Pancreas (tissue), 10 donors: Measurements from ENCODE around the gene TMEM190. TPM values are rescaled to one million over a fixed set of nuclear protein-coding genes. Genes with fewer than 3 reads are reported as not detected.
A peak's percentile ranks its signal among the peaks of the same experiment; 100 is the strongest.

Source experiments
- ATAC-seq, 4 donors: fragments of 200-7000 bp; cut with Tn5 transposase; one replicate each; pipeline versions ENCODE4 v1.8.0 to v1.9.1; 2020; ENCODE audit warnings: mild to moderate bottlenecking in 4 of 4, moderate library complexity in 4 of 4
- DNase-seq, 6 donors: peaks; one replicate each; pipeline ENCODE4 v3.0.0-alpha.2; 2020
- FAIRE-seq: peaks from 2 replicates; lab custom pipeline; 2012; peaks lifted over from hg19 to GRCh38; lab: Jason Lieb, UNC
- H3K27ac ChIP-seq, 4 donors: fragments of 200-600 bp; sonication (generic); 1 replicate in 3 of 4; 2 replicates in 1 of 4; pipeline versions ENCODE4 v1.5.0 to v1.8.0; 2020
- H3K27me3 ChIP-seq, 4 donors: fragments of 200-600 bp; one replicate each; pipeline ENCODE4 v1.8.0; 2021
- H3K36me3 ChIP-seq, 3 donors: fragments of 200-600 bp; sonication (generic) in 1 of 3; one replicate each; pipeline versions ENCODE4 v1.5.0 to v1.8.0; 2020 to 2021
- H3K4me1 ChIP-seq, 3 donors: fragments of 200-600 bp; one replicate each; pipeline ENCODE4 v1.8.0; 2021
- H3K4me3 ChIP-seq, 4 donors: fragments of 200-600 bp; sonication (generic) in 2 of 4; one replicate each; pipeline versions ENCODE4 v1.5.0 to v1.8.0; 2020 to 2021
- H3K9me3 ChIP-seq, 4 donors: fragments of 200-600 bp; one replicate each; pipeline ENCODE4 v1.8.0; 2021
- CTCF ChIP-seq, 4 donors: fragments of 200-600 bp; sonication (generic) in 3 of 4; IDR thresholded peaks; one replicate each; pipeline versions ENCODE4 v1.5.0 to v1.8.0; 2021; ENCODE audit warnings: antibody characterized with exemption in 4 of 4
- WGBS, 2 donors: extraction: QIAGEN DNeasy Blood & Tissue Kit; methylation state at CpG; one replicate each; pipeline ENCODE4 v1.1.7; 2013; 5-methylcytosine and 5-hydroxymethylcytosine counted together
- intact Hi-C, 3 donors: fragments of 100-400 bp; cut with DNase I; formaldehyde crosslinking; loops; one replicate each; pipeline versions ENCODE4 v1.11.1 to v1.14.2; 2022
- polyA plus RNA-seq, 2 donors: library from polyadenylated mRNA; stranded (reverse); fragments of 200-250 nt; gene quantifications; one replicate each; pipeline ENCODE4 v1.2.3, GENCODE V29; 2013
- total RNA-seq, 6 donors: library from RNA; stranded (reverse); fragmentation: NEBNext Ultra II Directional in 4 of 6; extraction: Animal tissue kit (Norgen Biotek cat#: 25700) in 4 of 6; gene quantifications; one replicate each; pipeline versions ENCODE4 v1.2.1 to v1.2.4, GENCODE V29; 2021 to 2023
- donor health status: healthy with polysubstance abuse.
- donor health status: DM: no; HTN: no; CAD: no; lungs with moderate emphysema.
- donor health status: DM: no; HTN: no; CAD: no.
- donor health status: control.
- donor health status: control.
- donor health status: Bipolar disorder and iron deficiency.
- donor health status: DM: yes; HTN: yes; CAD: no.
- donor health status: DM: no; HTN: no; CAD: no.
- donor health status: DM: no; HTN: no; CAD: no.
- donor health status: DM: yes; HTN: yes; CAD: no.

The TMEM190 gene
- total and polyA plus RNA-seq, 8 donors, result 0.45 TPM; not detected in 7

- peaks cover 0 to 19% (median 2%) of the 10 kb centered on the region in 4 donors for H3K27me3 ChIP-seq
- no peak overlapping the region for H3K27ac ChIP-seq
- no peaks in the 10 kb centered on the region for H3K9me3 ChIP-seq
- no peaks in the 10 kb centered on the region for H3K36me3 ChIP-seq
- intact Hi-C loops, result loop anchor here in 1 of 3 donors (10.0 kb wide), 1 partner anchor 65 kb away; no protein-coding TSS in a partner anchor
- FAIRE-seq (no peak), DNase-seq (peak in 1 of 6 donors; percentile 78), ATAC-seq (peak in 2 of 4 donors; percentile 36 to 42)
- 2 to 3% methylated on average over 27 to 49 of the region's 59 CpGs for WGBS, 2 donors
- H3K4me1 ChIP-seq, result peaks cover 0 to 3% (median 0%) of the 10 kb centered on the region in 3 donors
- no peak for TF ChIP-seq CTCF (IDR thresholded peaks at IDR 0.05)
- no peak overlapping the region for H3K4me3 ChIP-seq
These were observed 6.8 kb upstream of the TMEM190 start for GRCh38 chr19:55369653-55370304.

GRCh38 chr19:55370305-55370988 lies 6.2 kb upstream of the TMEM190 start, which contains the start of gene IL11:
Gene IL11, minus strand, starts transcription at chr19:55370463. Its CDS starts 153 bp downstream, at chr19:55370310.
- intact Hi-C loops, result loop anchor here in 1 of 3 donors (10.0 kb wide), 1 partner anchor 66 kb away; no protein-coding TSS in a partner anchor
- WGBS, 2 donors, result 7 to 8% methylated on average over 27 to 32 of the region's 32 CpGs
- no peak for FAIRE-seq
- peaks cover 0 to 3% (median 0%) of the 10 kb centered on the region in 3 donors for H3K4me1 ChIP-seq
- no peak within 1 kb of the TSS for H3K27ac ChIP-seq
- peaks cover 0 to 19% (median 2%) of the 10 kb centered on the region in 4 donors for H3K27me3 ChIP-seq
- DNase-seq, result peak in 1 of 6 donors; percentile 44
- no peak for ATAC-seq
- TF ChIP-seq CTCF (IDR thresholded peaks at IDR 0.05), result no peak
- peak within 1 kb of the TSS in 1 of 4 donors; percentile 22 for H3K4me3 ChIP-seq
- H3K36me3 ChIP-seq, result no peaks in the 10 kb centered on the region
- no peaks in the 10 kb centered on the region for H3K9me3 ChIP-seq

GRCh38 chr19:55372316-55373081 lies 4.1 kb upstream of the TMEM190 start:
- 22 to 26% methylated on average over 23 to 24 of the region's 24 CpGs for WGBS, 2 donors
- no peak for TF ChIP-seq CTCF (IDR thresholded peaks at IDR 0.05)
- FAIRE-seq, result no peak
- no peak for ATAC-seq
- peak in 1 of 6 donors; percentile 76 for DNase-seq
- Histone ChIP-seq H3K27me3 (peaks cover 0 to 19% (median 2%) of the 10 kb centered on the region in 4 donors), H3K4me1 (peaks cover 0 to 3% (median 0%) of the 10 kb centered on the region in 3 donors), H3K36me3 (no peaks in the 10 kb centered on the region), H3K4me3 (no peak overlapping the region), H3K9me3 (no peaks in the 10 kb centered on the region), H3K27ac (no peak overlapping the region)
- intact Hi-C loops, result loop anchor here in 1 of 3 donors (10.0 kb wide), 1 partner anchor 68 kb away; no protein-coding TSS in a partner anchor

- H3K9me3 ChIP-seq, result no peaks in the 10 kb centered on the region
- no peak overlapping the region for H3K27ac ChIP-seq
- H3K27me3 ChIP-seq, result peaks cover 0 to 19% (median 2%) of the 10 kb centered on the region in 4 donors
- intact Hi-C loops, result loop anchor here in 1 of 3 donors (10.0 kb wide), 1 partner anchor 69 kb away; no protein-coding TSS in a partner anchor
- no peak overlapping the region for H3K4me3 ChIP-seq
- DNase-seq (peak in 1 of 6 donors; percentile 58), ATAC-seq (no peak), FAIRE-seq (no peak)
- 52 to 54% methylated on average over 9 of the region's 9 CpGs for WGBS, 2 donors
- TF ChIP-seq CTCF (IDR thresholded peaks at IDR 0.05), result no peak
- H3K4me1 ChIP-seq, result peaks cover 0 to 3% (median 0%) of the 10 kb centered on the region in 3 donors
- no peaks in the 10 kb centered on the region for H3K36me3 ChIP-seq
These were observed 3.2 kb upstream of the TMEM190 start for GRCh38 chr19:55373306-55373992.
